Mesenteric fat pad (tissue), 1 donor: Measurements from ENCODE around the gene CYP4V2. TPM values are rescaled to one million over a fixed set of nuclear protein-coding genes. Genes with fewer than 3 reads are reported as not detected.

Experiments used
- DNase-seq: peaks from one replicate; pipeline ENCODE4 v3.0.0-alpha.2; 2020; ENCODE audit warnings: low spot score
- total RNA-seq: library from RNA; stranded (reverse); fragmentation: NEBNext Ultra II Directional; extraction: Animal tissue kit (Norgen Biotek cat#: 25700); gene quantifications from one replicate; pipeline ENCODE4 v1.2.1, GENCODE V29; 2021
- donor health status: DM: yes; HTN: yes; CAD: no.

CYP4V2 gene
- total RNA-seq, 1 donor from 2014 or later = 18.7 TPM

GRCh38 chr4:186172546-186172945, 18.8 kb upstream of the CYP4V2 start:
- no peak for DNase-seq

- no peak for DNase-seq
Observed at GRCh38 chr4:186188107-186188506, 3.3 kb upstream of the CYP4V2 start.

GRCh38 chr4:186189656-186190055, 1.7 kb upstream of the CYP4V2 start:
- no peak for DNase-seq

- DNase-seq = no peak
Observed at GRCh38 chr4:186190581-186191199, 677 bp upstream of the CYP4V2 start.

GRCh38 chr4:186192066-186192612, 772 bp downstream of the CYP4V2 start:
- no peak for DNase-seq

- no peak for DNase-seq
Observed at GRCh38 chr4:186193851-186194250, 2.5 kb downstream of the CYP4V2 start.

GRCh38 chr4:186196063-186196462, 4.7 kb downstream of the CYP4V2 start:
- no peak for DNase-seq

GRCh38 chr4:186200516-186200915, 9.1 kb downstream of the CYP4V2 start:
- no peak for DNase-seq

- no peak for DNase-seq
Observed at GRCh38 chr4:186201010-186201409, 9.6 kb downstream of the CYP4V2 start.

GRCh38 chr4:186201535-186202230, 10.3 kb downstream of the CYP4V2 start:
- no peak for DNase-seq

- no peak for DNase-seq
Observed at GRCh38 chr4:186202490-186203140, 11.2 kb downstream of the CYP4V2 start.

- DNase-seq = no peak
Observed at GRCh38 chr4:186203406-186203805, 12.0 kb downstream of the CYP4V2 start.

GRCh38 chr4:186204103-186204559, 12.8 kb downstream of the CYP4V2 start:
- DNase-seq = no peak

GRCh38 chr4:186204686-186205085, 13.3 kb downstream of the CYP4V2 start:
- DNase-seq = no peak

- DNase-seq = no peak
Observed at GRCh38 chr4:186205156-186205555, 13.8 kb downstream of the CYP4V2 start.

- no peak for DNase-seq
Observed at GRCh38 chr4:186216465-186217024, 25.2 kb downstream of the CYP4V2 start.

- DNase-seq = no peak
Observed at GRCh38 chr4:186217733-186218293, 26.4 kb downstream of the CYP4V2 start.

GRCh38 chr4:186221624-186222023, 30.3 kb downstream of the CYP4V2 start:
- DNase-seq = no peak

- DNase-seq = no peak
Observed at GRCh38 chr4:186225848-186226247, 34.5 kb downstream of the CYP4V2 start.

- DNase-seq = no peak
Observed at GRCh38 chr4:186226521-186227189, 35.3 kb downstream of the CYP4V2 start.

- no peak for DNase-seq
Observed at GRCh38 chr4:186227221-186227620, 35.9 kb downstream of the CYP4V2 start, which contains the start of gene KLKB1. Gene KLKB1, plus strand, starts transcription at chr4:186227507. Its CDS starts 689 bp downstream, at chr4:186228196.
